RWPE2 (cell line): ENCODE data around the gene EFHC2.

Experiments used
- ATAC-seq: fragments of 200-7000 bp; cut with Tn5 transposase; 3 replicates; pipeline ENCODE4 v1.9.1; 2021; ENCODE audit warnings: low read depth
- DNase-seq: peaks from one replicate; pipeline ENCODE4 v3.0.0-alpha.2; 2020; ENCODE audit warnings: low spot score
- H3K27ac ChIP-seq: fragments of 450-650 bp; 2 replicates; pipeline ENCODE4 v1.5.1; 2017; ENCODE audit warnings: mild to moderate bottlenecking; ENCODE audit not compliant: poor library complexity, severe bottlenecking
- H3K27me3 ChIP-seq: fragments of 250-450 bp; sonication (Bioruptor Pico); 2 replicates; pipeline ENCODE4 v1.5.1; 2021; ENCODE audit warnings: mild to moderate bottlenecking, moderate library complexity; ENCODE audit not compliant: insufficient read depth, poor library complexity, severe bottlenecking
- H3K36me3 ChIP-seq: fragments of 250-450 bp; sonication (Bioruptor Pico); 2 replicates; pipeline ENCODE4 v1.5.1; 2020; ENCODE audit warnings: low read depth, mild to moderate bottlenecking, moderate library complexity
- H3K4me1 ChIP-seq: fragments of 250-450 bp; sonication (Bioruptor Pico); 2 replicates; pipeline ENCODE4 v1.5.1; 2021; ENCODE audit warnings: mild to moderate bottlenecking, moderate library complexity; ENCODE audit not compliant: insufficient read depth, poor library complexity, severe bottlenecking
- H3K4me3 ChIP-seq: fragments of 250-450 bp; sonication (Bioruptor Pico); 2 replicates; pipeline ENCODE4 v1.5.1; 2021; ENCODE audit warnings: mild to moderate bottlenecking, moderate library complexity; ENCODE audit not compliant: severe bottlenecking
- H3K9me3 ChIP-seq: fragments of 250-450 bp; sonication (Bioruptor Pico); 2 replicates; pipeline ENCODE4 v1.5.1; 2021; ENCODE audit warnings: mild to moderate bottlenecking, moderate library complexity; ENCODE audit not compliant: severe bottlenecking
- CTCF ChIP-seq: fragments of 450-650 bp; IDR thresholded peaks from one replicate; pipeline ENCODE4 v1.5.1; 2017; ENCODE audit warnings: mild to moderate bottlenecking, moderate library complexity; ENCODE audit not compliant: poor library complexity, severe bottlenecking

The EFHC2 gene

GRCh38 chrX:44234541-44234940 lies 108.9 kb downstream of the EFHC2 start:
- no peak for ATAC-seq
- H3K27me3 ChIP-seq, result no peaks in the 10 kb centered on the region
- DNase-seq, result no peak
- H3K9me3 ChIP-seq, result no peaks in the 10 kb centered on the region
- TF ChIP-seq CTCF, result no peak
- H3K4me1 ChIP-seq, result no peaks in the 10 kb centered on the region
- H3K4me3 ChIP-seq, result no peak overlapping the region
- no peaks in the 10 kb centered on the region for H3K36me3 ChIP-seq
- H3K27ac ChIP-seq, result no peak overlapping the region

GRCh38 chrX:44234116-44234515 lies 109.4 kb downstream of the EFHC2 start:
- H3K27me3 ChIP-seq, result no peaks in the 10 kb centered on the region
- no peak overlapping the region for H3K27ac ChIP-seq
- no peak overlapping the region for H3K4me3 ChIP-seq
- no peaks in the 10 kb centered on the region for H3K9me3 ChIP-seq
- H3K36me3 ChIP-seq, result no peaks in the 10 kb centered on the region
- TF ChIP-seq CTCF, result no peak
- DNase-seq (no peak), ATAC-seq (no peak)
- H3K4me1 ChIP-seq, result no peaks in the 10 kb centered on the region

- no peaks in the 10 kb centered on the region for H3K4me1 ChIP-seq
- ATAC-seq (no peak), DNase-seq (no peak)
Measured at GRCh38 chrX:44232081-44232480, 111.4 kb downstream of the EFHC2 start.

GRCh38 chrX:44228621-44229020 lies 114.9 kb downstream of the EFHC2 start:
- Histone ChIP-seq H3K4me1 (no peaks in the 10 kb centered on the region), H3K4me3 (no peak overlapping the region), H3K27me3 (no peaks in the 10 kb centered on the region), H3K9me3 (no peaks in the 10 kb centered on the region), H3K36me3 (no peaks in the 10 kb centered on the region), H3K27ac (no peak overlapping the region)
- TF ChIP-seq CTCF, result no peak
- no peak for DNase-seq
- ATAC-seq, result no peak

More at GRCh38 chrX:44232081-44232480, 111.4 kb downstream of the EFHC2 start:
- Histone ChIP-seq H3K36me3 (no peaks in the 10 kb centered on the region), H3K27me3 (no peaks in the 10 kb centered on the region), H3K27ac (no peak overlapping the region), H3K9me3 (no peaks in the 10 kb centered on the region), H3K4me3 (no peak overlapping the region)
- no peak for TF ChIP-seq CTCF

- H3K4me3 ChIP-seq, result no peak overlapping the region
- no peak for ATAC-seq
- no peaks in the 10 kb centered on the region for H3K27me3 ChIP-seq
- H3K9me3 ChIP-seq, result no peaks in the 10 kb centered on the region
- no peak for TF ChIP-seq CTCF
- no peak overlapping the region for H3K27ac ChIP-seq
- peaks cover 4% of the 10 kb centered on the region for H3K4me1 ChIP-seq
- no peak for DNase-seq
- no peaks in the 10 kb centered on the region for H3K36me3 ChIP-seq
Measured at GRCh38 chrX:44227991-44228390, 115.5 kb downstream of the EFHC2 start.
